ENCODE results near the gene SLC8A2.

SLC8A2 gene

GRCh38 chr19:47471733-47472457 is at the start of gene SLC8A2:
Gene SLC8A2, minus strand, starts transcription at chr19:47471893. Its CDS starts 5,490 bp downstream, at chr19:47466403.
- H3K36me3 Mint-ChIP-seq (ENCODE audit: low read depth): no peaks in the 10 kb centered on the region
- no peaks in the 10 kb centered on the region for H3K9me3 Mint-ChIP-seq
- H3K4me1 Mint-ChIP-seq (ENCODE audit: low read depth): peaks cover 8% of the 10 kb centered on the region
- no peak within 1 kb of the TSS for H3K4me3 Mint-ChIP-seq
- no peak within 1 kb of the TSS for H3K27ac Mint-ChIP-seq
- H3K27me3 Mint-ChIP-seq (ENCODE audit: low read depth): peaks cover 41% of the 10 kb centered on the region

GRCh38 chr19:47520839-47521238 is 49.1 kb upstream of the SLC8A2 start:
- Mint-ChIP-seq H3K4me3 (no peak overlapping the region), H3K4me1 (ENCODE audit: low read depth) (peaks cover 35% of the 10 kb centered on the region), H3K9me3 (no peaks in the 10 kb centered on the region), H3K27me3 (ENCODE audit: low read depth) (peaks cover 3% of the 10 kb centered on the region), H3K36me3 (ENCODE audit: low read depth) (no peaks in the 10 kb centered on the region), H3K27ac (no peak overlapping the region)

- peaks cover 39% of the 10 kb centered on the region for H3K4me1 Mint-ChIP-seq (ENCODE audit: low read depth)
Observed at GRCh38 chr19:47520343-47520806, 48.7 kb upstream of the SLC8A2 start.

GRCh38 chr19:47518854-47519253 is 47.2 kb upstream of the SLC8A2 start:
- H3K27ac Mint-ChIP-seq: no peak overlapping the region
- no peaks in the 10 kb centered on the region for H3K27me3 Mint-ChIP-seq (ENCODE audit: low read depth)
- H3K9me3 Mint-ChIP-seq: no peaks in the 10 kb centered on the region
- H3K4me1 Mint-ChIP-seq (ENCODE audit: low read depth): peaks cover 45% of the 10 kb centered on the region
- H3K36me3 Mint-ChIP-seq (ENCODE audit: low read depth): peaks cover 4% of the 10 kb centered on the region
- H3K4me3 Mint-ChIP-seq: no peak overlapping the region

More at GRCh38 chr19:47520343-47520806, 48.7 kb upstream of the SLC8A2 start:
- H3K27ac Mint-ChIP-seq: no peak overlapping the region
- H3K27me3 Mint-ChIP-seq (ENCODE audit: low read depth): peaks cover 3% of the 10 kb centered on the region
- H3K4me3 Mint-ChIP-seq: no peak overlapping the region
- no peaks in the 10 kb centered on the region for H3K9me3 Mint-ChIP-seq
- no peaks in the 10 kb centered on the region for H3K36me3 Mint-ChIP-seq (ENCODE audit: low read depth)

GRCh38 chr19:47518139-47518538 is 46.4 kb upstream of the SLC8A2 start:
- Mint-ChIP-seq H3K4me3 (peak overlapping the region; percentile 41), H3K27ac (peak overlapping the region; percentile 56), H3K36me3 (ENCODE audit: low read depth) (peaks cover 5% of the 10 kb centered on the region), H3K27me3 (ENCODE audit: low read depth) (no peaks in the 10 kb centered on the region), H3K4me1 (ENCODE audit: low read depth) (peaks cover 51% of the 10 kb centered on the region), H3K9me3 (no peaks in the 10 kb centered on the region)

- peak within 1 kb of the TSS; percentile 97 for H3K27ac Mint-ChIP-seq
- H3K4me3 Mint-ChIP-seq: peak within 1 kb of the TSS; percentile 98
- H3K27me3 Mint-ChIP-seq (ENCODE audit: low read depth): no peaks in the 10 kb centered on the region
- H3K4me1 Mint-ChIP-seq (ENCODE audit: low read depth): peaks cover 64% of the 10 kb centered on the region
- no peaks in the 10 kb centered on the region for H3K9me3 Mint-ChIP-seq
- peaks cover 12% of the 10 kb centered on the region for H3K36me3 Mint-ChIP-seq (ENCODE audit: low read depth)
Observed at GRCh38 chr19:47514869-47515588, 43.3 kb upstream of the SLC8A2 start, which contains the start of gene NAPA. Gene NAPA, minus strand, starts transcription at chr19:47515063. Its CDS starts 123 bp downstream, at chr19:47514940.

GRCh38 chr19:47514151-47514868 is 42.6 kb upstream of the SLC8A2 start:
- Mint-ChIP-seq H3K36me3 (ENCODE audit: low read depth) (peaks cover 12% of the 10 kb centered on the region), H3K4me3 (peak overlapping the region; percentile 98), H3K4me1 (ENCODE audit: low read depth) (peaks cover 64% of the 10 kb centered on the region), H3K27me3 (ENCODE audit: low read depth) (no peaks in the 10 kb centered on the region), H3K27ac (peak overlapping the region; percentile 97), H3K9me3 (no peaks in the 10 kb centered on the region)

- no peaks in the 10 kb centered on the region for H3K9me3 Mint-ChIP-seq
- H3K4me1 Mint-ChIP-seq (ENCODE audit: low read depth): peaks cover 56% of the 10 kb centered on the region
- peaks cover 12% of the 10 kb centered on the region for H3K36me3 Mint-ChIP-seq (ENCODE audit: low read depth)
- H3K4me3 Mint-ChIP-seq: peak overlapping the region; percentile 98
- H3K27me3 Mint-ChIP-seq (ENCODE audit: low read depth): no peaks in the 10 kb centered on the region
- H3K27ac Mint-ChIP-seq: peak overlapping the region; percentile 97
Observed at GRCh38 chr19:47512948-47513319, 41.2 kb upstream of the SLC8A2 start.

GRCh38 chr19:47512183-47512947 is 40.7 kb upstream of the SLC8A2 start:
- H3K36me3 Mint-ChIP-seq (ENCODE audit: low read depth): peaks cover 12% of the 10 kb centered on the region
- H3K4me3 Mint-ChIP-seq: peak overlapping the region; percentile 98
- H3K4me1 Mint-ChIP-seq (ENCODE audit: low read depth): peaks cover 53% of the 10 kb centered on the region
- H3K9me3 Mint-ChIP-seq: no peaks in the 10 kb centered on the region
- no peaks in the 10 kb centered on the region for H3K27me3 Mint-ChIP-seq (ENCODE audit: low read depth)
- H3K27ac Mint-ChIP-seq: peak overlapping the region; percentile 97

- H3K4me3 Mint-ChIP-seq: no peak overlapping the region
- peaks cover 46% of the 10 kb centered on the region for H3K4me1 Mint-ChIP-seq (ENCODE audit: low read depth)
- H3K36me3 Mint-ChIP-seq (ENCODE audit: low read depth): peaks cover 12% of the 10 kb centered on the region
- H3K27ac Mint-ChIP-seq: peak overlapping the region; percentile 97
- no peaks in the 10 kb centered on the region for H3K27me3 Mint-ChIP-seq (ENCODE audit: low read depth)
- no peaks in the 10 kb centered on the region for H3K9me3 Mint-ChIP-seq
Observed at GRCh38 chr19:47511681-47512080, 40.0 kb upstream of the SLC8A2 start.

- Mint-ChIP-seq H3K27ac (no peak overlapping the region), H3K36me3 (ENCODE audit: low read depth) (peaks cover 12% of the 10 kb centered on the region), H3K4me1 (ENCODE audit: low read depth) (peaks cover 40% of the 10 kb centered on the region), H3K27me3 (ENCODE audit: low read depth) (no peaks in the 10 kb centered on the region), H3K9me3 (no peaks in the 10 kb centered on the region), H3K4me3 (no peak overlapping the region)
Observed at GRCh38 chr19:47511128-47511517, 39.4 kb upstream of the SLC8A2 start.

- peaks cover 36% of the 10 kb centered on the region for H3K4me1 Mint-ChIP-seq (ENCODE audit: low read depth)
- no peaks in the 10 kb centered on the region for H3K9me3 Mint-ChIP-seq
- H3K4me3 Mint-ChIP-seq: no peak overlapping the region
- H3K27me3 Mint-ChIP-seq (ENCODE audit: low read depth): no peaks in the 10 kb centered on the region
- H3K36me3 Mint-ChIP-seq (ENCODE audit: low read depth): peaks cover 12% of the 10 kb centered on the region
- H3K27ac Mint-ChIP-seq: no peak overlapping the region
Observed at GRCh38 chr19:47510516-47511127, 38.9 kb upstream of the SLC8A2 start.

- H3K4me1 Mint-ChIP-seq (ENCODE audit: low read depth): peaks cover 34% of the 10 kb centered on the region
- no peaks in the 10 kb centered on the region for H3K27me3 Mint-ChIP-seq (ENCODE audit: low read depth)
- H3K4me3 Mint-ChIP-seq: no peak overlapping the region
- no peaks in the 10 kb centered on the region for H3K9me3 Mint-ChIP-seq
- no peak overlapping the region for H3K27ac Mint-ChIP-seq
- H3K36me3 Mint-ChIP-seq (ENCODE audit: low read depth): peaks cover 12% of the 10 kb centered on the region
Observed at GRCh38 chr19:47509973-47510372, 38.3 kb upstream of the SLC8A2 start.
